A375 (cell line): Measurements from ENCODE around the gene RPTOR. TPM values are rescaled to one million over a fixed set of nuclear protein-coding genes. Genes with fewer than 3 reads are reported as not detected.

Experiments used
- small RNA-seq: library from RNA; depleted of rRNA; stranded (forward); fragments of <200 nt; gene quantifications from one replicate; pipeline ENCODE3, GENCODE V24; 2014
- total RNA-seq: library from RNA; depleted of rRNA; stranded (reverse); fragments of >200 nt; shearing (Covaris generic); gene quantifications from 2 replicates; pipeline ENCODE4 v1.2.3, GENCODE V29; 2014; rRNA removed

The RPTOR gene
- total RNA-seq = 28.4 and 30.7 TPM in 2 replicates

DNA sequence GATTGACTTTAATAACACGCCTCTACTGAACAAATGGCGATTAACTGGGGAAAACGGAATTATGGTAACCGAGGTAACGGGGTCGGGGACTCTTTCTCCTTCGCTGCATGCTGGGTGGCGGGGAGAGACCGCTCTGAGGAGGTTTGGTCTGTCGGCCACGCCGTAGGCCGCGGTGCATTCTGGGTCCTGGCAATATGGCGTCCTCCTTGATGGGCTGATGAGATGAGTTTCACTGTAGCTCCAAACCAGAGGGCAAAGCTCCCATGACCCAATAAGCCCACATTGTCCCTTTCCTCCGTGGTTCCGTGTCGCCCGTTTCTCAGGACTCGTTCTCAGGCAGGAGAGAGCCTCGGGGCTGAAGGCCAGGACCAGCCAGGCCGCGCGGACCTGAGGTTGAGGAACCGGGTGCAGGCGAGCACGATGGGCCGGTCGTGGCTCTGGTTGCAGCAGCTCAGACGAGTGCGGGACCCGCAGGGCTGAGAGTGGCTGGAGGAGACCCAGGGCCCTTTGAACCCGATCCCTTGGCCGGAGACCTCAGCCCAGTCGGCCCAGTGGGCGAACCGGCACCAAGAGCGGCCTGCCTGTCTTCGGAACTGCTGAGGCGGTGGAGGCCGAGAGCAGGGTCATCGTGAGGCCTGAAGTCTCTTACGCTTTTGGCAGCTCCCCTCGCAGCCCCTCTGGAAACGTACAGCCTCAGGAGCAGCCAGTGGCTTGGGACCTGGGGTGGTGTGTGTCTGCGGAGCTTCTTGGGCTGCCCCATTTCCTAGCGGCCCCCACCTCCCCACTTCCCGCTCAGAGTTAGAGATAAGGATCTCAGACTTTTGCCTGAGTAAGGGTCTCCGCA, at the start of gene RPTOR:
Gene RPTOR (plus strand): TSS at position 184 of the 844 bp plus-strand sequence. CDS start 792 bp downstream, outside the sequence.

DNA sequence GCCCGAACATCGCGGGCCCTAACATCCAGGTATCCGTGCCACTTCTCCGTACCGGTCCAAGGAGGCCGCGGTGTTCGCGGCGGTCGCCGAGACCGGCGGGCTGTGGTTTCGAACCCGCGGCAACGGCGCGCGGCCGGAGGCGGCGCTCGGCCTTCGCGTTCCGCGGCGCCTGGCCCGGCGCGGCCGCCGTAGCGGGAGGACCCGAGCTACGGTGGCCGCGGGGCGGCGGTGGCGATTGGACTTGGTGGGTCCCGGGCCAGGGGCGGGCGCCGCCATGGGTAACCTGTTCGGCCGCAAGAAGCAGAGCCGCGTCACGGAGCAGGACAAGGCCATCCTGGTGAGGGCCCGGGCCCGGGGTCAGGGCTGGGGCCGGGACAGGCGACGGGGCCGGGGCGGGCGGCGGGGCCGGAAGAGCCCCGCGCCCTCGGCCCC, 447.0 kb downstream of the RPTOR start, which contains the start of gene CHMP6:
Gene CHMP6 (plus strand): TSS at position 197 of the 432 bp plus-strand sequence. CDS start 78 bp downstream, at position 275.

Small RNA genes within 50 kb of the gene (small RNA-seq; reads per million reads assigned to genes)
- gene AC120024.2 = not detected
- not detected for gene AC120024.3

Other genes starting within 250 kb of the RPTOR start
- 26.6 and 33.3 TPM in 2 replicates for gene ENDOV, start 129.7 kb upstream of the RPTOR start, total RNA-seq
- gene NPTX1, start 68.2 kb upstream of the RPTOR start, total RNA-seq = 0.08 TPM in 1 of 2 replicates, not detected in the other